Natural killer cell (primary cell): ENCODE measurements around the gene EZR. TPM values are rescaled to one million over a fixed set of nuclear protein-coding genes. Genes with fewer than 3 reads are reported as not detected.

Experiments used
- ATAC-seq, 3 donors: fragments of 150-1000 bp in 2 of 3; fragments of 200-7000 bp in 1 of 3; cut with Tn5 transposase; 1 replicate in 1 of 3; 2 replicates in 2 of 3; pipeline ENCODE4 v1.10.0; 2021; ENCODE audit warnings: mild to moderate bottlenecking in 2 of 3, moderate library complexity in 2 of 3
- DNase-seq, 2 donors: peaks; one replicate each; pipeline versions ENCODE4 v3.0.0 to v3.0.0-alpha.2; 2013 to 2021; ENCODE audit warnings: mixed read lengths in 1 of 2
- H3K27ac ChIP-seq: one replicate; pipeline ENCODE4 v1.5.1; 2013; ENCODE audit warnings: mild to moderate bottlenecking, low read length
- H3K27me3 ChIP-seq: one replicate; pipeline ENCODE4 v1.6.1; 2013; ENCODE audit warnings: low read length; ENCODE audit not compliant: control insufficient read depth, insufficient read depth
- H3K36me3 ChIP-seq: one replicate; pipeline ENCODE4 v1.6.1; 2013; ENCODE audit warnings: low read length; ENCODE audit not compliant: control insufficient read depth, insufficient read depth
- H3K4me1 ChIP-seq: one replicate; pipeline ENCODE4 v1.6.1; 2013; ENCODE audit warnings: low read length; ENCODE audit not compliant: control insufficient read depth, insufficient read depth
- H3K4me3 ChIP-seq: one replicate; pipeline ENCODE4 v1.5.1; 2013; ENCODE audit warnings: low read length
- H3K9me3 ChIP-seq: one replicate; pipeline ENCODE4 v1.6.1; 2013; ENCODE audit warnings: low read length; ENCODE audit not compliant: control insufficient read depth, insufficient read depth
- H3K27ac Mint-ChIP-seq, 2 donors: one replicate each; pipeline ENCODE4 v1.8.0; 2022; ENCODE audit warnings: mild to moderate bottlenecking in 2 of 2, mixed read lengths in 2 of 2, moderate library complexity in 1 of 2
- H3K27me3 Mint-ChIP-seq, 2 donors: one replicate each; pipeline ENCODE4 v1.8.0; 2022; ENCODE audit warnings: low read depth in 2 of 2, mixed read lengths in 2 of 2
- H3K36me3 Mint-ChIP-seq: one replicate; pipeline ENCODE4 v1.8.0; 2022; ENCODE audit warnings: mixed read lengths
- H3K4me1 Mint-ChIP-seq, 2 donors: one replicate each; pipeline ENCODE4 v1.8.0; 2022; ENCODE audit warnings: mixed read lengths in 2 of 2
- H3K4me3 Mint-ChIP-seq: one replicate; pipeline ENCODE4 v1.8.0; 2022; ENCODE audit warnings: mild to moderate bottlenecking, moderate library complexity, mixed read lengths
- H3K9me3 Mint-ChIP-seq, 2 donors: one replicate each; pipeline ENCODE4 v1.8.0; 2022; ENCODE audit warnings: mixed read lengths in 2 of 2
- CTCF ChIP-seq: fragments of 200-600 bp; IDR thresholded peaks from one replicate; pipeline ENCODE4 v1.8.0; 2022; ENCODE audit warnings: antibody characterized with exemption
- WGBS: methylation state at CpG from one replicate; pipeline ENCODE4 v1.1.7; 2013; ENCODE audit warnings: missing lambda C conversion rate; ENCODE audit not compliant: insufficient coverage; 5-methylcytosine and 5-hydroxymethylcytosine counted together
- intact Hi-C: fragments of 100-400 bp; cut with micrococcal nuclease; formaldehyde crosslinking; loops from one replicate; pipeline ENCODE4 v1.14.2; 2022
- total RNA-seq, 4 donors: library from RNA; stranded (reverse); fragments of 120-200 nt in 1 of 4; gene quantifications; one replicate each; pipeline versions ENCODE4 v1.2.3 to v1.2.4, GENCODE V29; 2013 to 2022

EZR gene
- total RNA-seq, 3 donors from 2014 or later (not counting 1 experiment from before 2014, with no cell fraction given) = 119 to 157 (median 133) TPM

GRCh38 chr6:158816329-158816728, 2.8 kb downstream of the EZR start:
- intact Hi-C loops = loop anchor here (2.0 to 5.0 kb wide), 2 partner anchors 20 to 96 kb away; no protein-coding TSS in a partner anchor
- Mint-ChIP-seq H3K4me3 (peak overlapping the region; percentile 96), H3K4me1 (peaks cover 61 to 67% of the 10 kb centered on the region in 2 donors), H3K36me3 (no peaks in the 10 kb centered on the region), H3K27ac (peak overlapping the region; percentile 93 to 95), H3K27me3 (no peaks in the 10 kb centered on the region), H3K9me3 (no peaks in the 10 kb centered on the region)
- no CpG with 5 or more reads among the region's 5 CpGs for WGBS
- TF ChIP-seq CTCF = no peak
- Histone ChIP-seq H3K27me3 (no peaks in the 10 kb centered on the region), H3K4me1 (peaks cover 62% of the 10 kb centered on the region), H3K36me3 (peaks cover 17% of the 10 kb centered on the region), H3K4me3 (peak overlapping the region; percentile 93), H3K9me3 (no peaks in the 10 kb centered on the region), H3K27ac (peak overlapping the region; percentile 92)
- ATAC-seq (no peak), DNase-seq (no peak)

GRCh38 chr6:158815907-158816306, 3.3 kb downstream of the EZR start:
- peaks cover 65 to 71% of the 10 kb centered on the region in 2 donors for H3K4me1 Mint-ChIP-seq
- H3K27me3 Mint-ChIP-seq = no peaks in the 10 kb centered on the region
- H3K36me3 Mint-ChIP-seq = no peaks in the 10 kb centered on the region
- Histone ChIP-seq H3K27ac (peak overlapping the region; percentile 92), H3K4me1 (peaks cover 62% of the 10 kb centered on the region), H3K36me3 (peaks cover 17% of the 10 kb centered on the region), H3K4me3 (peak overlapping the region; percentile 93), H3K9me3 (no peaks in the 10 kb centered on the region), H3K27me3 (no peaks in the 10 kb centered on the region)
- ATAC-seq (no peak), DNase-seq (peak in 1 of 2 donors; percentile 46)
- peak overlapping the region; percentile 93 to 95 for H3K27ac Mint-ChIP-seq
- 35% methylated on average over 2 of the region's 2 CpGs for WGBS
- H3K4me3 Mint-ChIP-seq = peak overlapping the region; percentile 96
- intact Hi-C loops = loop anchor here (2.0 to 5.0 kb wide), 2 partner anchors 19 to 96 kb away; no protein-coding TSS in a partner anchor
- no peak for TF ChIP-seq CTCF
- H3K9me3 Mint-ChIP-seq = no peaks in the 10 kb centered on the region

- no peak for DNase-seq
Observed at GRCh38 chr6:158815379-158815724, 3.8 kb downstream of the EZR start.

More at GRCh38 chr6:158815379-158815724, 3.8 kb downstream of the EZR start:
- ATAC-seq = no peak
- 75% methylated on average over 2 of the region's 2 CpGs for WGBS
- H3K4me1 ChIP-seq = peaks cover 62% of the 10 kb centered on the region
- Mint-ChIP-seq H3K4me1 (peaks cover 70 to 76% of the 10 kb centered on the region in 2 donors), H3K4me3 (peak overlapping the region; percentile 96), H3K36me3 (no peaks in the 10 kb centered on the region), H3K9me3 (no peaks in the 10 kb centered on the region), H3K27ac (peak overlapping the region; percentile 93 to 95), H3K27me3 (no peaks in the 10 kb centered on the region)
- H3K4me3 ChIP-seq = peak overlapping the region; percentile 4
- intact Hi-C loops = loop anchor here (5.0 kb wide), 1 partner anchor 97 kb away; no protein-coding TSS in a partner anchor
- H3K36me3 ChIP-seq = peaks cover 17% of the 10 kb centered on the region
- H3K9me3 ChIP-seq = no peaks in the 10 kb centered on the region
- H3K27ac ChIP-seq = peak overlapping the region; percentile 31
- no peaks in the 10 kb centered on the region for H3K27me3 ChIP-seq
- no peak for TF ChIP-seq CTCF
